G401 (cell line): Measurements from ENCODE around the gene NRROS. TPM values are rescaled to one million over a fixed set of nuclear protein-coding genes. Genes with fewer than 3 reads are reported as not detected.
"Not testable (repeated sequence)": the region's sequence is repeated elsewhere in the genome, so short reads cannot be mapped to it uniquely, and the experiment has no call there.

Experiments used
- DNase-seq: peaks from one replicate; pipeline ENCODE4 v3.0.0-alpha.2; 2015; ENCODE audit warnings: low spot score
- in situ Hi-C: cut with HindIII; loops from 2 replicates; pipeline ENCODE4 v1.10.0; 2016; ENCODE audit warnings: low sequenced_read_pairs, mixed read lengths
- total RNA-seq: library from RNA; depleted of rRNA; stranded (reverse); fragments of >200 nt; shearing (Covaris generic); gene quantifications from 2 replicates; pipeline ENCODE4 v1.2.3, GENCODE V29; 2014; rRNA removed

NRROS gene
- total RNA-seq: 7.1 and 11.6 TPM in 2 replicates

DNA sequence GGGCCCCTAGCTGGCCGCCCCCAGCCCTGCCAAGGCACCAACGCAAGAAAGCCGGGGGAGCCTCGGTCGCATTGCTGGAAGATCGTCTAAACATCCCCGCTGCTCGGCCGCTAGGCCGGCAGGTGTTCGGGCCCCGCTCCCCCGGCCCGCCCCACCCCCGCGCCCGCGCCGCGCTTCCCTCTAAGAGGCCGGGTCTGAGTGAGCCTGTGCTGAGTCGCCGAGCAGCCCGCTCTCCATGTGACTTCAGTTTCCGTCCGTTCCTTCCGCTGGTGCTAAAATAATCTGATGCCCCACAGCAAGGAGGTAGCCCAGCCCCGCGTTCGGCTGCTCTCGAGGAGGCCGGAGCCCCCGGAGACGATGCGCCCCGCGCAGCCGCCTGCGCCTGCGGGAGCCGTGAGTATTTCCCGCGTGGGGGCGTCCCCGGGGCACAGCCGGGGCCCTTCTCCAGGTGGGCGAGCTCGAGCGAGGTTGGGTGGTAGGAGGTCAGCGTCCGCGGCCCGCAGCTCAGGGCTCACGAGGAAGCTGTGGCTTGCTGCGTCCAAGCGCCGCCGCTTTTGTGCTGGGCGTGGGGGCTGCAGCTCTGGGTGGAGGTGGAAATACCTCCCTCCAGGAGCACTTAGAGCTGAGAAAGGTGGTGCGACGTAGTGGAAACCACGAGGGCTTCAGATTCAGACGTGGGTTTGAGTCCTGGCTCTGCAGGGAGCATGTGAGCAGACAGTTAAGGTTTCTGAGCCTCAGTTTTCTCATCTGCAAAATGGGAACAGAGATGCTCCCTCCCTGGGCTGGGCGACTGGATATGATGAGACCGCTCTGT is at the start of gene NRROS:
Gene NRROS, plus strand, starts transcription at position 212 of the 814 bp plus-strand sequence. CDS start 14,846 bp downstream, outside the sequence.
- in situ Hi-C loops: no loop called here
- DNase-seq: peak; percentile 60

DNA sequence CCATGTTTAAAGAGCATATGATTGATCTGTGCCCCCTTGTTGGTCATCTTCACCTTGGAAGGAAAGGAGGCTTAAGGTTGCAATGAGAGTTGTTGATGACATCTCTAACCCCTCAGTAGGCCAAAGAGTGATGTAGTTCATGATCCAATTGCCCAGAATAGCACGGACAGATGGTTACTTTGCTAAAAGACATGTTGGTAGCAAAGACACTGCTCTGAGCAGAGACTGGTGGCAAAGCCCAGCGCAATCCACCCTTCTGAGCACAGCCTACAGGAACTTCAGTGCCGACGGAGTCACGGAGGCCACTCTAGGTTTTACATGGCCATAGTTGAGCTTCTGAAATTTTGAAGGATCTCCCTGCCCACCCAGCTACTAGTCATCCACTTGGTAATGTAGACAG is 49.2 kb upstream of the NRROS start:
- DNase-seq: no peak
- in situ Hi-C loops: no loop called here

DNA sequence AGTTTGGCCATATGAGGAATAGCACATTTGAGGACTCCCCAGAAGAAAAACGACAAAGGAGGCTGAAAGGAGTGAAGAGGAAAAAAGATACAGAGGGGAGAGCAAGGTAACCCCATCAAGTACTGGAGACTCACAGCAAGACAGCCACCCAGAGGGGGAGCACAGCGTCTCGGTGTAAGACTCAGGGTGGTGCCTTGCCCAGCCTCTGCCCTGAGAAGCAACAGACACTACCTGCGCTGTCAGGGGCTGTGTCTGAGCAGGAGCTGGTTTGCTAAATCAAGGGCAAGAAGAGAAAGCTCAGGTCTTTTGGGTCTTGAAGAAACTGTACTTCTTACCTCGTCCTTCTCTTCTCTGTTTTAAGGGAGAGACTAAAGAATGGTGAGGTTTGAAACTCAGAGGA is 43.1 kb upstream of the NRROS start:
- no peak for DNase-seq
- in situ Hi-C loops: no loop called here

DNA sequence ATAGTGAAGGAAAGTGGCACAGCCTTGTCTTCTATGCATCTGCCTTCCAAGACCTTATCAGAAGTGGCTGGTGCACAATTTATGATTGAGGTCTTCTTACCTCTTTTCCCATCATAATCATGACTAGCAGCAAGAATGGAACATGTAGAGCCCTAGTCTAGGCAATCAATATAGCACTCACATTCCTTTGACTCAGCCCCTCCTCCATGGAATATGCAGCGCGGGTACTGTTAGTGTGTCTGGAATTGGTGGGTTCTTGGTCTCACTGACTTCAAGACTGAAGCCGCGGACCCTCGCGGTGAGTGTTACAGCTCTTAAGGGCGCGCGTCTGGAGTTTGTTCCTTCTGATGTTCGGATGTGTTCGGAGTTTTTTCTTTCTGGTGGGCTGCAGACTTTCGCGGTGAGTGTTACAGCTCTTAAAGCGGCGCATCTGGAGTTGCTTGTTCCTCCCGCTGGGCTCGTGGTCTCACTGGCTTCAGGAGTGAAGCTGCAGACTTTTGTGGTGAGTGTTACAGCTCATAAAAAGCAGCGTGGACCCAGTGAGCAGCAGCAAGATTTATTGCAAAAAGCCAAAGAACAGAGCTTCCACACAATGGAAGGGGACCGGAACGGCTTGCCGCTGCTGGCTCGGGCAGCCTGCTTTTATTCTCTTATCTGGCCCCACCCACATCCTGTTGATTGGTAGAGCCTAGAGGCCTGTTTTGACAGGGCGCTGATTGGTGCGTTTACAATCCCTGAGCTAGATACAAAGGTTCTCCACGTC is 41.3 kb upstream of the NRROS start:
- in situ Hi-C loops, DNase-seq: not testable (repeated sequence)

DNA sequence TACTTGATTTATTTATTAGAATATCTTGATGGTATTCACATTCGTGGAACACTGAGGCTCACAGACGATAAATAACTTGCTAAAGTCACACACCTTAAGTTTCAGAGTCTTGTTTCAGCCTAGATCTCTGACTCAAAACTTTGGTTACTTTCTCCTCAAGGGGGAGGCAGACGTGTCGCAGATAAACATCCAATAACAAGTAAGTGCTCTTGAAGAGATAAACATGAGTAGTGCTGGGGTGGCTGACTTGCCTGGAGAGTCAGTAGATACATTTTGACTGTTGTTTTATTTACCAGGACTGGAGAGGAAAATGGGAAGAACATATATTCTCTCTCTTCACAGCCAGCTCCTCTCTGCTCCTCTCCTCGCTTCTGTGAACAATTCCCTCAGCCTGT is 39.8 kb upstream of the NRROS start:
- no peak for DNase-seq
- in situ Hi-C loops: no loop called here

DNA sequence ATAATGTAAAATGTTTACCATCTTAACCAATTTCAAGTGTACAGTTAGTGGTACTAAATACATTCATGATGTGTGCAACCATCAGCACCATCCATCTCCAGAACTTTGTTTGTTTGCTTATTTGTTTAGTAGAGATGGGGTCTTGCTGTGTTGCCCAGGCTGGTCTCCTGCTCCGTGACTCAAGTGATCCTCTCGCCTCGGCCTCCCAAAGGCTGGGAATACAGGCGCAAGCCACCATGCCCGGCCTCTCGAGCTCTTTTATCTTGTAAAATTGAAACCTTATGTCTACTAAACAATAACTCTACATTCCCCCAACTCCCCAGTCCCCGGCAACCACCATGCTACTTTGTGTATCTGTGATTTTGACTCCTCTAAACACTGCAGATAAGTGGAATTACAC is 39.1 kb upstream of the NRROS start:
- DNase-seq: no peak
- in situ Hi-C loops: no loop called here

DNA sequence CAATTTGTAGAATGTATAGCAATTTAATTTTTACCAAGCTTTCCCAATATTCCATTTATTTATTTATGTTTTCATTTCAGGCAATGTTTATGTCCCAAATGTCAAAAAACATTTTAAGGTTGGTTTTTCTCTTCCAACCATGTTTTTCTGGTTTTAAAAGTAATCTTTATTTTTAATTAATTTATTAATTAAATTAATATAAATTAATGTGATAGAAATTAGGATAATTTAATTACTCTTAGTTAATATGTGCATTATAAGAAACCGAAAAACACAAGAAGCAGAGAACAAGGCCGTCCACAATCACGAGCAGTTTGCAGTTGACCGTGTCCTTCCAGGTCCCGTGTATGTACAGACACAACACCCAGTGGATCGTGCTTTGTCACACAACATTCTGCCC is 36.8 kb upstream of the NRROS start:
- in situ Hi-C loops: no loop called here
- DNase-seq: no peak

DNA sequence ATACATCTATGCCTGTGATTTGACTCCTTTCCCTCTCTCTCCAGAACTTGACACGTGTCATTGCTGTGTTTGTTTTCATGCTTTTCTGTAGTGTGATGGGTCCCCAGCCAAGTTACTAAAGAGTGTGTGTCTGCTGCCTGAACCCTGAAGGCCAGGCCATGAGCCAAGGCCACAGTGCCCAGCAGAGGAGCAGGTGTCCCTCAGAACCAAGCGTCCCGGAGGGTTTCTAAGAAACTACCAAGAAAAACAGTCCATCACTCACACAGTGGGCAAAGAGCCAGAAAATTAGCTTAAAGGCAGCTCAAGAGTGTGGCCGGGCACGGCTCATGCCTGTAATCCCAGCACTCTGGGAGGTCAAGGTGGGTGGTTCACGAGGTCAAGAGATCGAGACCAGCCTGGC is 35.8 kb upstream of the NRROS start:
- in situ Hi-C loops: no loop called here
- DNase-seq: peak; percentile 24

DNA sequence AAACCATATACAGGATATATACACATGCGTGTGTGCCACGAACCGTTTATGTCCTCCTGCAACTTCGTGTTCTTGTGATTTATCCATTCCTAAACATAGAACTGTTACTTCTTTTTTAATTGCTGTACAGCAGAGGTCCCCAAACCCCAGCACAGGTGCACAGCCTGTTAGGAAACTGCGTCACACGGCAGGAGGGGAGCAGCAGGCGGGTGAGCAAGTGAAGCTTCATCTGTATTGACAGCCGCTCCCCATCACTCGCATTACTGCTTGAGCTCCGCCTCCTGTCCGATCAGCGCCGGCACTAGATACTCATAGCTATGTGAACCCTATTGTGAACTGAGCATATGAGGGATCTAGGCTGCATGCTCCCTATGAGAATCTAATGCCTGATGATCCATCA is 34.9 kb upstream of the NRROS start:
- in situ Hi-C loops: no loop called here
- DNase-seq: peak; percentile 38

DNA sequence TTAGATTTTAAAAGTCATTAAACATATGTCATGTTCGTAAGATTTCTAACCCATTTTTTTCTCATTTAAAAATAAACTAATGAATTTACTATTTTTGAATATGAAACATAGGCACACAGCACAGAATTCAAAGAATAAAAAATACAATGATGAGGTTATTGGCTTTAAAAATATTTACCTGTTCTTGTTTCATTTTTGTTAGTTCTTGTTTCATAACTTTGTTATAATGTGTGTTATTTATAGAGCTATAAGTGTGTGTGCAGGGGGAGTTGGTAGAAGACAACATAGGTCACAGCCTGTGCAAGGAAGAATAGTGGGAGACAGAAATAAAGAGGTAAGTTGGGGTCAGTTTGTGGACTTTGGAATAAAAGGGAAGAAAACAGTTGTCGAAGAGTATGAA is 30.8 kb upstream of the NRROS start:
- DNase-seq: no peak
- in situ Hi-C loops: no loop called here

DNA sequence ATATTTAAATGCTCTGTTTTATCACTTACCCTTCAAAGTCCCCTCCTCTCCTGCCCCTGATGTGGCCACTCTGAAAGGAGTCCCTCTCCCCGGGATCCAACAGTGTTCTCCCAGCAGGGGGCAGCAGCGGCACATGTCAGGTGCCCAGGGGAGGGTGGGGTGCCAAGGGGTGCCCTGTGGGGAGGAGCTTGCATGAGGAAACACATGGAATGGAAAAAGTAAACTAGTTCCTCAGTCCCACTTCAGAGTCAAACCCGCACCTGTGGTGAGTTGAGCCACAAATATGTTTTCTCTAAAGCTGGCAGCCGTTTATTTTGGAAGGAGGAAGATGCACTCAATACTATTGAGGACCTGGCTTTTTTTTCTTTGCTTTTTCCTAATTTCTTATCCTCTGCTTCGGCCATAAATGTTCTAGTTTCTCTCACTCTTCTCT is 30.1 kb upstream of the NRROS start:
- in situ Hi-C loops: no loop called here
- peak; percentile 58 for DNase-seq

DNA sequence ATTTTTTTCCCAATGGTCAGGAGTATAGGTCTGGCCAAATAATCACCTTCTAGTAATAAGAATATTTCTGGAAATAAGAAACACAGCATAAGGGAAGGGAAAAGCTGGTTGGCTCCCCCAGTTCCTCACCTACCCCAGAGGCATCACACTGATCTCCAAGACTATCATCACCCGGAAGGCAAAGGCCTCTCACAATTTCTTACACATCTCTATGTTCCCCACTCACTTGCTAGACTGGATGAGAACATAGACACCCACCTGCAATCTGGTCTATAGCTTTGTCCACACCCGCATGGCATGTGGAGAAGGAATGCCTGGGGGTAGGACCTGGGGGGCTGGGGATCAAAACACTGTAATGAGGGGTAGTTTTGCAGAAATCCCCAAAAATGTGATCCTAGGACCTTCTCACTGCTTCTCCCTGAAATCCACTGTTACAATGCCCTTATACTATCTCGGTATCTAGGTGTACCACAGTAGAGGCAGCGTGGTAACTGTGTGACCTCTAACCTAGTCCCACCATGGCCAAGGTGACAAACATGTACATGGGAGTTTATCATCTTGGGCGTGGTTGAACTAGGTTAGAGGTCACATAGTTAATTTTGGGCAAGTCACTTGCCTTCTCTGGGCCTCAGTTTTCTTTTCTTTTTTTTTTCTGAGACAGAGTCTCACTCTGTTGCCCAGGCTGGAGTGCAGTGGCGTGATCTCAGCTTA is 29.5 kb upstream of the NRROS start:
- in situ Hi-C loops: no loop called here
- no peak for DNase-seq

DNA sequence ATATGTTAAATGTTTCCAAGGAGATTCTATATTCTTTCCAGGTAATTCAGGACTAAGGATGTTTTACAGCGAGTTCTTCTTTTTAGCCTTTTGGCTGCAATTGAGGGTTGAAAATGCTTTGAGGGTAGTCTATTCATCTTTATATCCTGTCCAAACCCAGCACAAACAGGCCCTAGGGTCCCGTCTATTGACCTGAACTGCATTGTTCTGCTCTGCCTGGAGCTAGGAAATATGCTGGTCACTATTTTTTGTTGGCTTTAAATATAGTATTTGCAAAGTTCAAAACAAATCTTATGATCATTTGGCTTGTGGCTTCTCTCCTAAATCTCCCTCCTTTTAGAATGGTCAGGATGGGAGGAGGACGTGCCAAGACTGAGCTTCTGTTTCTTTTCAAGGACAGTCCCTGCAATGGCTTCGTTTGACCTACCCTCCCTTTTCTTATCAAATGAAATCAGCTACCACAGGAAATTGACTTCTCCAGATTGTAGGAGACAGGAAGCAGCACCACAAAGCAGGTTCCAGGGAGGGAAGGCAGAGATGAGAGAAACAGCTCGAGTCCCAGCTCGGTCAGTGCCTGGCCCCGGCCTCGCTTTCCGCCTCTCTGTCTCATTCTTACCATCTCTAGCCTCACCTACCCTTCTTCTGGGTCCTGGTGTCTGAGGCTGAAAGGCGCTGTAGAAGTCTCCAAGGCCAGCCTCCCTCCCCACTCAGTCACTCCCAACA is 27.6 kb upstream of the NRROS start:
- DNase-seq: peak; percentile 22
- in situ Hi-C loops: no loop called here

DNA sequence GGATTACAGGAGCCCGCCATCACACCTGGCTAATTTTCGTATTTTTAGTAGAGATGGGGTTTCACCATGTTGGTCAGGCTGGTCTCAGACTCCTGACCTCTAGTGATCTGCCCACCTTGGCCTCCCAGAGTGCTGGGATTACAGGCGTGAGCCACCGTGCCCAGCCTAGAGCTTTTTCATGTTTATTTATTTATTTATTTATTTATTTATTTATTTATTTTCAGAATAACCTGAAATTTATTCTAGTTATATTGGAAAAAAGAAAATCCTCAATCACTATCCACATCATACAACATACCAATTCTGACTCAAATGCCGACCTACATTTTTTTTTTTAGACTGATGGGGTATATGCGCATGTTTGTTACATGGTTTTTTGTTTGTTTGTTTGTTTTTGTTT is 24.3 kb upstream of the NRROS start:
- in situ Hi-C loops, DNase-seq: not testable (repeated sequence)

DNA sequence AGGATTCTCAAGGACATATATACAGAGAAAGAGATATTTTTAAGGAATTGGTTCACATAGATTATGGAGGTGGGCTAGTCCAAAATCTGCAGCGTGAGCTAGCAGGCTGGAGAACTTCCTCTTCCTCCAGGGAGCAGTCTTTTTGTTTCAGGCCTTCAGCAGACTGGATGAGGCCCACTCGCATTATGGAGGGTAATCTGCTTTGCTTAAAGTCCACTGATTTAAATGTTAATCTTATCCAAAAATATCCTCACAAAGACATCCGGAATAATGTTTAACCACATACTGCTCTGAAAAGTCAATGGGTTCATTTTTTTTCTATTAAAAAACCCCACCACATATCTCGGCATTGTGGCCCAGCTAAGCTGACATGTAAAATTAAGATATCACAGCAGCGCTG is 22.2 kb upstream of the NRROS start:
- DNase-seq: no peak
- in situ Hi-C loops: no loop called here

DNA sequence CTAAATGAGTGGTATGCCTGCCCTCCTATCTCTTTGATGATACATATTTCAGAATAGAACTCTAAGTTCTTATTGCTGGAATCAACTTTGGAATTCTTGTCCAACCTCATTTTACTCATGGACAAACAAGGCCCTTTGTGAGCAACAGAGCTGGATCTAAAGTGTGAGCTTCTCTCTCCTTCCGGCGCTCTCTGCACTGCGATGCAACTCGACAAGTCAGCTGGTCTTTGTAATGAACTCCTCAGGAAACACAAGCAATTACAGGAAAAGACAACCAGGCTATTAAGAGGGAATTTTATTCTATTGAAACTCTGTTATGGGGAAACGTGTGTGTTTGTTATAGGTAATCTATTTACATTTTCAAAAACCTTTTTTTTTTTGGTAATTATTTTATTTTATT is 20.3 kb upstream of the NRROS start:
- no peak for DNase-seq
- in situ Hi-C loops: no loop called here

DNA sequence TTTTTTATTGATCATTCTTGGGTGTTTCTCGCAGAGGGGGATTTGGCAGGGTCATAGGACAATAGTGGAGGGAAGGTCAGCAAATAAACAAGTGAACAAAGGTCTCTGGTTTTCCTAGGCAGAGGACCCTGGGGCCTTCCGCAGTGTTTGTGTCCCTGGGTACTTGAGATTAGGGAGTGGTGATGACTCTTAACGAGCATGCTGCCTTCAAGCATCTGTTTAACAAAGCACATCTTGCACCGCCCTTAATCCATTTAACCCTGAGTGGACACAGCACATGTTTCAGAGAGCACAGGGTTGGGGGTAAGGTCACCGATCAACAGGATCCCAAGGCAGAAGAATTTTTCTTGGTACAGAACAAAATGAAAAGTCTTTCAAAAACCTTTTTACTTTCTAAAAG is 19.9 kb upstream of the NRROS start:
- in situ Hi-C loops, DNase-seq: not testable (repeated sequence)

DNA sequence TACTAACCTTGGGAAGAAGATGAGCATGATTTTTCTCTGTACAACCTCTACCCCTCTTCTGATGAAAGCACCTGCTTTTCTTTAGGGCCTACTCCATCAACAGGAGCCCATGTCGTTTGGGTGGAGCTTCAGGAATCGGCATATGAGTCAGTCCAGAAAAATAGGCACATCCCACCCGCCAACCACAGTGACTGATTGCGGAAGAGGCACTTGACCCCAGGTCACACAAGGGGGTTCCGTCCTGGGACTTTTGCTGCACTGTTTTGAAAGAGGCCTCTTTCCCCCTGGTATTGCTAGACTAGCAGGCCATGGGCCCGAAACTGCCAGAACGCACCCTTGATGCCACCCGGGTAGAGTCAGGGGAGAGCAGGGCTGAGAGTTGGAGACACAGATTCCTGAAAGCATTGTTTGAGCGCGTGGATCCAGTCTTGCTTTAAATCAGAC is 19.3 kb upstream of the NRROS start:
- in situ Hi-C loops: no loop called here
- no peak for DNase-seq

DNA sequence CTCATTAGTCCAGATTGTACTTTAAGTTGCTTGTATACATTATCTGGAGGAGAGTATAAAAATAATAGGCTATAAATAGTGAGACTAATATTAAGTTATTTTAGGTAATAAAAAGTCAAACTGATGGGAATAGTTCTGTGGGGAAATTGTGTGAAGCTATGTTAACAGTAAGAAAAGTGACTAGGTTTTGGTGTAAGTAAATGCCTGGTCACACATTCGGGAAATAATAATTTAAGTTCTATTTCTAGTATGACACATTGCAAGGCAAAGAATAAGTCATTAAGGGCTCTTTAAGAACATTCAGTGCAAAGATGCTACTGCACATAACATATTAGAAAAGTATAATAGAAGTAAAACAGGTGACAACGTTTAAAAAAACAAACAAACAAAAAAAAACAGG is 18.8 kb upstream of the NRROS start:
- in situ Hi-C loops: no loop called here

More for the DNA sequence above, 18.8 kb upstream of the NRROS start:
- no peak for DNase-seq
